GM19025 (cell line): Measurements from ENCODE around the gene FBXL13.
"Not testable (repeated sequence)": the region's sequence is repeated elsewhere in the genome, so short reads cannot be mapped to it uniquely, and the experiment has no call there.

Experiments
- ATAC-seq: cut with Tn5 transposase; IDR thresholded peaks from one replicate; pipeline ENCODE4 v1.9.1; 2021; ENCODE audit warnings: mild to moderate bottlenecking, low read depth, moderate library complexity; ENCODE audit not compliant: unreplicated experiment

FBXL13 gene

DNA sequence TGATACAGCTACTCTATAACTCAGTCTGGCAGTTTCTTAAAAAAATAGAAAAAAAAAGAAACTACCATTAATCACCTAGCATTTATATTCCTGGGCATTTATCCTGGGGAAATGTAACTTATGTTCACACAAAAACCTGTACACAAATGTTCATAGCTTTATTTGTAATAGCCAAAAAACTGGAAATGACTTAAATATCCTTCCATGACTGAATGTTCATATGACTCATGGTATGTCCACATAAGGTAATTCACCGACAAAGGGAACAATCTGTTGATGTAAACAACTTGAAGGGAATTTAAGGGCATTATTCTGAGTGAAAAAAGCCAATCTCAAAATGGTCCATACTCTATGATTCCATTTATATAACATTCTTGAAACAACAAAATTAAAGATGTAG lies 280.0 kb downstream of the FBXL13 start:
- not testable (repeated sequence) for ATAC-seq

DNA sequence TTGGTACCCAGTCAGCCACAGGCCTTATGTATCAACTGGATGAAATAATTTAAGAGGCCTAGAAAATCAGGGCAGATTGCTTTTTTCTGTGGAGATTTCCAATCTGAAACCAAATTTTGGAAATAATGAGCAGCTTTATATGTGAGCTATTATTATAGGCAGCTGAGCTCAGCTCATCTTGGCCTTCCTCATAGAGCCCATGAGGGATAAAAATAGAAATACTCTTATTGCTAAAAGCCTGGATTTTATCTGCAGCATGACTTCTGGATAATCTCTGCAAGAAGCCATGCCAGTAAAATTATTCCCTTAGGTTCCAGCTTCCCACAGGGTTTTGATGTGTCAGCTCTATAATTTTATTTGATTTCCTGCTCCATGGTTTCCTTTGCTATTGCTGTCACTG lies 282.8 kb downstream of the FBXL13 start:
- not testable (repeated sequence) for ATAC-seq

DNA sequence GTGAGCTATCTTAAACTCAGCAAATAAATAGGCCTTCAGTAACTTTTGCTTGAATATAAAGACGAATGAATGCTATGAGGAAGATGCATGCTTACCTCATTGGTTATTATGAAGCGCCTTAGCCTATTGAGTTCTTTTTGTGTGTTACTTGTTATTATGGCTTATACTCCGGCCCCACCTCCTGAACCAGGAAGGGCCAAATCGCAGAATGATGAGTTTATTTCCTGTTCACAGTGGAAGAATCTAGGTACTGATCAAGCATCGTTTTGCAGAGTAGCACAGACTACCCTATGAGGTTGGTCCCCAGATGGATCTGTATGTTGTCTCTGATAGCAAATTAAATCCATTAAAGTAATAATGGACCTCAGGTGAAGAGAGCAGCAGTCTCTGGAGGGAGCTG lies 283.2 kb downstream of the FBXL13 start:
- ATAC-seq = not testable (repeated sequence)

DNA sequence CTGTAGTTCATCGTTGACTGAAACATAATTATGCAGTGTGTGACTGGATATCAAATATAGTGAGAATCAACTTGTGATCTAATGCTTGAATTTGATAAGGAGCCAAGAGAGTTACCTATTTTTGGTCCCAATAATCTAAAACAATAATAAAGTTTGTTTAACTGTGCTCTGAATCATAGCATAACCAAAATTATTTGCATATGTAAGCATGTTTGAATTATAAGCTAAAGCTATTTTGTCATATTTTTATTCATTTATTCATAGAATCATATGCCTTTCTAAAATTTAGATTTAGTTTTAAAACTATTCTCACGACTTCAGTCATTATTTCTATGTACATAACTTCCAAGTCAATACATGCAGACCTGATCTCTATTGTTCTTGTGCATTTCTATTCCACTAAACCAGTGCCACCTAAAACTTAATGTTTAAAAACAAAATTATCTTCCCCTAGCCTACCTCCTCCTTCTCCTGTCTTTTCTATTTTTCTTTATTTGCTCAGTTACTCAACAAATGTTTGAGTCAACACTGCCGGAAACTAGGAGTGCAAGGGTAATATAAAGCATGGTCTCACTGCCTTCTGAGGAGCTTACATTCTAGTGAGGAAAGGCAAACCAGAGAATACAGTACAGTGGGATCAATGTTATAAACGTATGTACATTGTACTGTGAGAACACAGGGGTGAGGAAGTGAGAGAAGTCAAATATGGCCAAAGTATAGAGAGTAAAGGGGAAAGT lies 284.1 kb downstream of the FBXL13 start:
- not testable (repeated sequence) for ATAC-seq

DNA sequence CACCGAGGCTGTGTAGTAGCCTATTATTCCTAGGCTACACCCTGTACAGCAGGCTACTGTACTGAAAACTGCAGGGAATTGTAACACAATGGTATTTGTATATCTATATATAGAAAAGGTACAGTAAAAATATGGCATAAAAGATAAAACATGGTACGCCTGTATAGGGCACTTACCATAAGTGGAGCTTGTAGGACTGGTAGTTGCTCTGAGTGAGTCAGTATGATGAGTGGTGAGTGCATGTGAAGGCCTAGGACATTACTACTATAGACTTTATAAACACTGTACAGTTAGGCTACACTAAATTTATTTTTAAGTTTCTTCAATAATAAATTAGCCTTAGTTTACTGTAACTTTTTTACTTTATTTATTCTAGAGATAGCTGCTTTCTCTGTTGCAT lies 285.8 kb downstream of the FBXL13 start:
- ATAC-seq = not testable (repeated sequence)

DNA sequence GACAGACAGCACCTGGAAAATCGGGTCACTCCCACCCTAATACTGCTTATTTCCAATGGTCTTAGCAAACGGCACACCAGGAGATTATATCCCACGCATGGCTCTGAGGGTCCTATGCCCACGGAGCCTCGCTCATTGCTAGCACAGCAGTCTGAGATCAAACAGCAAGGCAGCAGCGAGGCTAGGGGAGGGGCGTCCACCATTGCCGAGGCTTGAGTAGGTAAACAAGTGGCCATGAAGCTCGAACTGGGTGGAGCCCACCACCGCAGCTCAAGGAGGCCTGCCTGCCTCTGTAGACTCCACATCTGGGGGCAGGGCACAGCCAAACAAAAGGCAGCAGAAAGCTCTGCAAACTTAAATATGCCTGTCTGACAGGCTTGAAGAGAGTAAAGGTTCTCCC lies 293.7 kb downstream of the FBXL13 start:
- ATAC-seq = not testable (repeated sequence)

DNA sequence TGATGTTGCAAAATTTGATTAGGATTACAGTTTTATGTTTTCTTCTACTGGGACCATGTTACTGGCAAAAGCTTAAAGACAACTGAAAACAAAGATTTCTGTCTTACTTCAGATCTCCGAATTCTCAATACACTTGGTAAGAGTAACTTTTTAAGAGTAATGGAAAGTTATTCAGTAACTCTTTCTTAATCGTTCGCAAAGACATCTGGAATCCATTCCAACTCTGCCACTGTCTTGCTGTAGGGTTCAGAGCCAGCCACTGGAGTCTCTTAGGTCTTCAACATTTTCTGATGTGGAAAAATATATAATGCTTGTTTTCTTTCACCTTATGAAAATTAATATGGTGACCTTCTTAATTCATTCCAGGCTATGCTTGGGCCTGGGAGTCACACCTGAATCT lies 295.9 kb downstream of the FBXL13 start:
- not testable (repeated sequence) for ATAC-seq

DNA sequence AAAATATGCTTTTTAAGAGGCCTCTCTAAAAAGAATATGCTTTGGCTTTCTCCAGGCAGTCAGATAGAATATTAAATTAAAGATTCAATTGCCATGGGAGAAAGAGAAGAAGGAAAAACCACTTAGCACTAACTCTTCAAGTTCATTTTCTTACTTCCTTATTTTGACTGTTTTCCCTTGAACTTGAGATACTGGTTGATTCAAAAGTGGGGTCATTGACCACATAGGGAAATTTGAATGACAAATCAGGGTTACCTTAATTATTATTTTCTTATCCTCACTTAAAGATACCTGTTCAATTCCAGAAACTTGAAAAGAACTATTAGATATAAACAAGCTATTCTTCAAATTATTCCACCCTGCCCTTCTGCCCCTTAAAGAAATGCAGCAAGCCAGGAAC lies 298.4 kb downstream of the FBXL13 start:
- ATAC-seq = not testable (repeated sequence)

DNA sequence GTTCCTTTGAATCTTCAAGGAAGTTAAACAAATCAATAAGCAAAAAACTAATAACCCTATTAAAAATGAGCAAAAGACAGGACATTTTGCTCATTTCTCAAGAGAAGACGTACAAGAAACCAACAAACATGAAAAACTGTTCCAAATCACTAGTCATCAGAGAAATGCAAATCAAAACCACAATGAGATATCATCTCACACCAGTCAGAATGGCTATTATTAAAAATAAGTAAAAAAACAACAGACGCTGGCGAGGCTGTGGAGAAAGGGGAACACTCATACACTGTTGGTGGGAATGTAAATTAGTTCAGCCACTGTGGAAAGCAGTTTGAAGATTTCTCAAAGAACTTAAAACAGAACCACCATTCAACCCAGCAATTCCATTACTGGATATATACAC lies 304.1 kb downstream of the FBXL13 start:
- ATAC-seq = not testable (repeated sequence)

DNA sequence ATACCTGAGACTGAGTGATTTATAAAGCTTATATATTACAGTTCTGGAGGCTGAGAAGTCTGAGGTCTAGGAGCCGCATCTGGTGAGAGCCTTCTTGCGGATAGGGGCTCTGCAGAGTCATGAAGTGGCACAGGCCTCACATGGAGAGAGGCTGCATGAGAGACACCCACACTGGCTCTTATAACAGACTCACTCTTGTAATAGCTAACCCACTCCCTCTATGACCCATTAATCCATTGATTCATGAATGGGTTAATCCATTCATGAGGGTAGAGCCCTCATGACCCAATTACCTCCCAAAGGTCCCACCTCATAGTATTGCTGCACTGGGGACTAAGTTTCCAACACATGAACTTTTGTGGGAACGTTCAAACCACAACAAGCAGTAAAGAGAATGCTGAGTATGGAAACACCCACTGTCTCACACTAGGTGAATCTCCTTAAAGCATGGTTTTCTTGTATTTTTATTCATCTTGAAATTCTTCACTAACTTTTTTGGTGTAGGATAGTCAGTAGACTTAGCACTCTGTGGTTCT lies 304.9 kb downstream of the FBXL13 start:
- not testable (repeated sequence) for ATAC-seq

DNA sequence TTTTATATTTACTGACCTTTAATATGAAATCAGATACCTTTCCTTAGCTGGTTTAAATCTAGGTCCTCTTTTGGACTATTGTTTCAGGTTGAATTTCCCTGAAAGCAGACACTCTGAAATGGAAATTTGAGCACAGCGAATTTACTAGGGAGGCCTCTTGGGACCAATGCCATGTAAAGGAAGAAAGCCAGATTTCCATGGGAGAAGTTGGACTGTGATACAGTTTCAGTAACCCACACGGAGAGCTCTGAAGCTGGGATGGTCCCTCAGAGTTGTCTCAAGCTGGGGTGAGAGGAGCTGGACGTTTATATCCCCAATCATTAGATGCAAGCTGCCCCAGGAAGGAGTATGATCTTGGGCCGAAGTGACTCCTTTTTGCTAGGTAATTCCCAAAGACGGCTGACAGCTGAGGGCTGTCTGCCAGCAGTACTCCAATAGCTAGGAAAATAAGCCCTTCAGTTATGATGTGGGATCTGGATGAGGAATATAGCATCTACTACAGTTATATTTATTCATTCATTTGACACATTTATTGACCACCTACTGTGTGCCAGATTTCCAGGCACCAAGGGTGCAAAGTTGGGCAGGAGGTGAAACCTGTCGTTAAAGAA lies 311.2 kb downstream of the FBXL13 start:
- ATAC-seq = not testable (repeated sequence)
